HepG2 (cell line): ENCODE measurements around the gene INF2. TPM values are rescaled to one million over a fixed set of nuclear protein-coding genes. Genes with fewer than 3 reads are reported as not detected.

Experiments used
- AKAP8 ChIP-seq: sonication (generic); formaldehyde crosslinking; IDR thresholded peaks from 2 replicates; pipeline ENCODE4 v1.5.1; 2020; ENCODE audit warnings: mild to moderate bottlenecking, missing genetic modification reagents
- ARID2 ChIP-seq: sonication (generic); formaldehyde crosslinking; IDR thresholded peaks from 2 replicates; pipeline ENCODE4 v1.8.1; 2022; ENCODE audit warnings: mild to moderate bottlenecking, missing genetic modification reagents, borderline replicate concordance
- ARID4A ChIP-seq: sonication (generic); formaldehyde crosslinking; IDR thresholded peaks from 2 replicates; pipeline ENCODE4 v1.5.0; 2020; ENCODE audit warnings: mild to moderate bottlenecking, missing genetic modification reagents, borderline replicate concordance
- BCLAF1 ChIP-seq: fragments of 450-650 bp; IDR thresholded peaks from 2 replicates; pipeline ENCODE4 v1.6.1; 2017; ENCODE audit warnings: mild to moderate bottlenecking
- ELF1 ChIP-seq: sonication (generic); formaldehyde crosslinking; IDR thresholded peaks from 2 replicates; pipeline ENCODE4 v1.4.0; 2020; ENCODE audit warnings: missing genetic modification reagents
- HMG20A ChIP-seq: IDR thresholded peaks from 2 replicates; pipeline ENCODE4 v1.6.1; 2016; ENCODE audit warnings: borderline replicate concordance
- IRF2 ChIP-seq: IDR thresholded peaks from 2 replicates; pipeline ENCODE4 v1.6.1; 2018; ENCODE audit warnings: missing genetic modification reagents, missing compliant biosample characterization
- KAT7 ChIP-seq: IDR thresholded peaks from 2 replicates; pipeline ENCODE4 v1.6.1; 2018; ENCODE audit warnings: borderline replicate concordance, missing compliant biosample characterization
- KDM2A ChIP-seq: sonication (generic); formaldehyde crosslinking; IDR thresholded peaks from 2 replicates; pipeline ENCODE4 v1.4.0; 2020; ENCODE audit warnings: low read depth, missing genetic modification reagents, borderline replicate concordance
- LBX2 ChIP-seq: sonication (generic); formaldehyde crosslinking; IDR thresholded peaks from 2 replicates; pipeline ENCODE4 v1.5.0; 2020; ENCODE audit warnings: missing genetic modification reagents, mild to moderate bottlenecking, borderline replicate concordance
- NCOA5 ChIP-seq: sonication (generic); formaldehyde crosslinking; IDR thresholded peaks from 2 replicates; pipeline ENCODE4 v1.4.0; 2020; ENCODE audit warnings: missing genetic modification reagents
- SKIL ChIP-seq: sonication (generic); formaldehyde crosslinking; IDR thresholded peaks from 2 replicates; pipeline ENCODE4 v1.8.0; 2022; ENCODE audit warnings: missing genetic modification reagents, mild to moderate bottlenecking, moderate library complexity, borderline replicate concordance
- SMARCE1 ChIP-seq: fragments of 450-650 bp; IDR thresholded peaks from 2 replicates; pipeline ENCODE4 v1.6.1; 2017; ENCODE audit warnings: borderline replicate concordance
- SOX6 ChIP-seq, 2 experiments: fragments of 450-650 bp in 1 of 2; sonication (generic) in 1 of 2; formaldehyde crosslinking in 1 of 2; IDR thresholded peaks; 2 replicates each; pipeline versions ENCODE4 v1.4.0 to v1.6.1; 2017 to 2020; ENCODE audit warnings: antibody characterized with exemption in 1 of 2, mild to moderate bottlenecking in 1 of 2, missing genetic modification reagents in 1 of 2
- XRCC5 ChIP-seq: fragments of 200-400 bp; formaldehyde crosslinking; optimal IDR thresholded peaks from 2 replicates; pipeline ENCODE3; 2017; ENCODE audit warnings: mild to moderate bottlenecking, low read length
- ZBTB20 ChIP-seq: sonication (generic); formaldehyde crosslinking; IDR thresholded peaks from 2 replicates; pipeline ENCODE4 v1.8.1; 2023; ENCODE audit warnings: missing genetic modification reagents, low read depth, mild to moderate bottlenecking, borderline replicate concordance
- ZFP1 ChIP-seq: IDR thresholded peaks from 2 replicates; pipeline ENCODE4 v1.6.1; 2016
- ZFP41 ChIP-seq: sonication (generic); formaldehyde crosslinking; IDR thresholded peaks from 2 replicates; pipeline ENCODE4 v1.4.0; 2020; ENCODE audit warnings: mild to moderate bottlenecking, missing genetic modification reagents, borderline replicate concordance
- ZNF563 ChIP-seq: sonication (generic); formaldehyde crosslinking; IDR thresholded peaks from 2 replicates; pipeline ENCODE4 v1.8.0; 2022; ENCODE audit warnings: mild to moderate bottlenecking, moderate library complexity, missing genetic modification reagents
- ZNF713 ChIP-seq: sonication (generic); formaldehyde crosslinking; IDR thresholded peaks from 2 replicates; pipeline ENCODE4 v1.4.0; 2020; ENCODE audit warnings: mild to moderate bottlenecking, missing genetic modification reagents
- ZSCAN22 ChIP-seq: sonication (generic); formaldehyde crosslinking; IDR thresholded peaks from 2 replicates; pipeline ENCODE4 v1.4.0; 2020; ENCODE audit warnings: mild to moderate bottlenecking, missing genetic modification reagents
- polyA plus RNA-seq, 8 experiments: library from polyadenylated mRNA; depleted of rRNA in 3 of 8; stranded (reverse) in 7 of 8; unstranded in 1 of 8; fragments of >200 nt; fragmentation: Illumina TruSeq in 4 of 8; extraction: Trizol in 4 of 8; gene quantifications; 2 replicates each; pipeline versions ENCODE4 v1.2.1 to v1.2.3, GENCODE V29; 2011 to 2016; ENCODE audit warnings: low read depth in 4 of 8, missing spikeins in 1 of 8, mixed read lengths in 1 of 8; ENCODE audit not compliant: insufficient read depth in 1 of 8
- total RNA-seq, 5 experiments: library from RNA; depleted of rRNA; stranded (reverse); fragments of >200 nt; fragmentation: Illumina TruSeq; extraction: Trizol; gene quantifications; 2 replicates each; pipeline ENCODE4 v1.2.3, GENCODE V29; 2016; ENCODE audit warnings: low read depth in 1 of 5

The INF2 gene
- total and polyA plus RNA-seq, 2 of the 13 experiments (the other 11 are each of a cell fraction or from before 2014, with no cell fraction given): 16.4 to 26.4 TPM

GRCh38 chr14:104749111-104749649 lies 59.8 kb downstream of the INF2 start (continued):
- TF ChIP-seq SMARCE1: no peak
- no peak for TF ChIP-seq ZNF563
- peak; percentile 84 for TF ChIP-seq XRCC5
- TF ChIP-seq SOX6 (IDR thresholded peaks at IDR 0.05): no peak
- TF ChIP-seq SOX6 (CRISPR knock-in tag; IDR thresholded peaks at IDR 0.05): peak; percentile 70
- TF ChIP-seq ELF1 (CRISPR knock-in tag): no peak
- TF ChIP-seq IRF2: peak; percentile 84
- TF ChIP-seq ARID4A (CRISPR knock-in tag): peak; percentile 54; the same call in 1 of the 2 replicates
- TF ChIP-seq AKAP8: peak; percentile 96
- no peak for TF ChIP-seq BCLAF1
- no peak for TF ChIP-seq ZNF713
- no peak for TF ChIP-seq ARID2 (CRISPR knock-in tag)
- no peak for TF ChIP-seq LBX2
- 0 out of 2 replicates have a peak, but pooled peaks have one; percentile 58 for TF ChIP-seq ZFP1 (CRISPR knock-in tag)
- TF ChIP-seq HMG20A (CRISPR knock-in tag): peak; percentile 56; the same call in 1 of the 2 replicates
- no peak for TF ChIP-seq KAT7 (CRISPR knock-in tag)
- no peak for TF ChIP-seq NCOA5
- 0 out of 2 replicates have a peak, but pooled peaks have one; percentile 54 for TF ChIP-seq ZBTB20
- no peak for TF ChIP-seq ZSCAN22 (CRISPR knock-in tag)
- TF ChIP-seq ZFP41 (CRISPR knock-in tag): no peak
- TF ChIP-seq KDM2A (CRISPR knock-in tag): peak; percentile 61; the same call in 1 of the 2 replicates
- no peak for TF ChIP-seq SKIL (CRISPR knock-in tag)
